Measurements from ENCODE around the gene ZNF277. TPM values are rescaled to one million over a fixed set of nuclear protein-coding genes. Genes with fewer than 3 reads are reported as not detected.
A peak's percentile ranks its signal among the peaks of the same experiment; 100 is the strongest.

ZNF277 gene
- total RNA-seq, 1 donor from 2014 or later, result 25.9 TPM

GRCh38 chr7:112361154-112361553, 154.7 kb downstream of the ZNF277 start:
- H3K4me1 Mint-ChIP-seq (ENCODE audit: low read depth), result peaks cover 14% of the 10 kb centered on the region
- DNase-seq (ENCODE audit: low spot score, unreplicated experiment), result no peak
- H3K27ac Mint-ChIP-seq, result no peak overlapping the region
- H3K9me3 Mint-ChIP-seq (ENCODE audit: low read depth), result peaks cover 6% of the 10 kb centered on the region
- H3K4me3 Mint-ChIP-seq (ENCODE audit: low read depth), result no peak overlapping the region
- no peak for TF ChIP-seq CTCF (IDR thresholded peaks at IDR 0.05; ENCODE audit: unreplicated experiment)
- H3K36me3 Mint-ChIP-seq (ENCODE audit: insufficient read depth), result no peaks in the 10 kb centered on the region
- no peaks in the 10 kb centered on the region for H3K27me3 Mint-ChIP-seq

DNA sequence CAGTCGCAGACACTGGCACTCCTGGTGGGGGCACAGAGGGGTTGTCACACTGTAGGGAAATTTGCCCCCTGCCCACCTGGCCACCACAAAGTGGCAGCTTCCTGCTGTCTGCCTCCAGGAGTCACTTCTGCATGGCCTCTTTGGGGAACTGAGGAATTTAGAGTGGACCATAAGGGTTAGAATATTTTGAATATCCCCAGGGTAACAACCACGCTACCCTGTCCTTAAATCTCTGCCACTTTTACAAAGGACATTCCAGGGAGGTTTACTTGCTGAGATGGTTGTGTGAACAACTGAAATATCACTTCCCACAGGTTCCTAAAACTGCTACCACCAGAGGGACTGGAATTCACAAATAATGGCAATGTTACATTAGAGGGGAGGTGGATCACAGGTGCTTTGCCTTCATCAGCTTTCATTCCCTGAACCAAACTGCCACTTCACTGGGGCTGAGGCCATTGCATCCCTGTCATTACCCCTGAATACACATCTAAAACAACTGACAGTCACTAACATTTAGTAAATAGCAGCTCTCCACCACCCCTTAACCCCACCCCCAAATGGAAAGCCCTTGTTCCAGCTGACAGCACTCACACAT, 155.7 kb downstream of the ZNF277 start:
- H3K27ac Mint-ChIP-seq, result peak overlapping the region; percentile 43
- H3K4me3 Mint-ChIP-seq (ENCODE audit: low read depth), result no peak overlapping the region
- TF ChIP-seq CTCF (IDR thresholded peaks at IDR 0.05; ENCODE audit: unreplicated experiment), result peak; percentile 14
- H3K9me3 Mint-ChIP-seq (ENCODE audit: low read depth), result peaks cover 6% of the 10 kb centered on the region
- no peak for DNase-seq (ENCODE audit: low spot score, unreplicated experiment)
- H3K27me3 Mint-ChIP-seq, result no peaks in the 10 kb centered on the region
- H3K4me1 Mint-ChIP-seq (ENCODE audit: low read depth), result peaks cover 14% of the 10 kb centered on the region
- H3K36me3 Mint-ChIP-seq (ENCODE audit: insufficient read depth), result no peaks in the 10 kb centered on the region

DNA sequence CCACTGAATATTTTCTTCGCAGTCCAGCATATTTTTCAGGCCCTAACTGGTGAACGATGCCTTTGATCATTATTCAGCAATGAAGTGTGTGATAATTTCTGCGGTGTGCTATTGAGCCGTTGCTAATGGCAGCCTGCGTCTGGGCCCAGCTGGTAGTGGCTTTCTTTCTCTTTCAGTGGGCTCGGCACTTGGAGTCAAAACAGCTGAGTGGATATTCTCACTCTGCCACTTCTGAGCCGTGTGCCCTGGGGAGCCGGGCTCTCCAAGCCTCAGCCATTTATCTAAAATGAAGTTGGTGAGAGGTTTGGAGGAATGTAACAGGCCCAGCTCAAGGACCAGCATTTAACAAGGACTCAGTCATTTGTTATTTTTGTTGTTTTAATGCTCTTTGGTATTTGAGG, 156.2 kb downstream of the ZNF277 start:
- DNase-seq (ENCODE audit: low spot score, unreplicated experiment), result no peak
- Mint-ChIP-seq H3K27me3 (no peaks in the 10 kb centered on the region), H3K4me1 (ENCODE audit: low read depth) (peaks cover 14% of the 10 kb centered on the region), H3K4me3 (ENCODE audit: low read depth) (no peak overlapping the region), H3K36me3 (ENCODE audit: insufficient read depth) (no peaks in the 10 kb centered on the region), H3K27ac (peak overlapping the region; percentile 5), H3K9me3 (ENCODE audit: low read depth) (peaks cover 6% of the 10 kb centered on the region)
- no peak for TF ChIP-seq CTCF (IDR thresholded peaks at IDR 0.05; ENCODE audit: unreplicated experiment)

DNA sequence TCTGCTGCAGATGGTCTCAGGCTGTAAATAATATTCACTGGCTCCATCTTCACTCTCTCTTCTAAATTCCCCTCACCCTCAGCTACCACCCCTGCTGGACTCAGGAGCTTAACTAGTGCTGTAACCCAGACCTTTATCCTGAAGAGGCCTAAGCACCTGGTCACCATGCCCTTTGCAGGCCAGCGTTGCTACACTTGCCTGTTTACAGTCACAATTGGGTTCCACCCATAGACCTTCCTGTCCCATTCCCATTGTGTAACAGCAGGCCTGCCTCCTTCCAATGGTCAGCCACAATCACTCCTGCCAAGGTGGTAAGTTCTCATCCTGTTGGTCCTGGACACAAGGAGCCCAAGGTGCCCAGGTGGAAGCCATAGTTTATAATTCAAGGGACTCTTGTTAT, 157.9 kb downstream of the ZNF277 start:
- no peaks in the 10 kb centered on the region for H3K27me3 Mint-ChIP-seq
- DNase-seq (ENCODE audit: low spot score, unreplicated experiment), result no peak
- H3K36me3 Mint-ChIP-seq (ENCODE audit: insufficient read depth), result no peaks in the 10 kb centered on the region
- no peak overlapping the region for H3K27ac Mint-ChIP-seq
- peaks cover 8% of the 10 kb centered on the region for H3K4me1 Mint-ChIP-seq (ENCODE audit: low read depth)
- no peak for TF ChIP-seq CTCF (IDR thresholded peaks at IDR 0.05; ENCODE audit: unreplicated experiment)
- H3K4me3 Mint-ChIP-seq (ENCODE audit: low read depth), result no peak overlapping the region
- peaks cover 6% of the 10 kb centered on the region for H3K9me3 Mint-ChIP-seq (ENCODE audit: low read depth)

GRCh38 chr7:112365551-112365950, 159.1 kb downstream of the ZNF277 start:
- H3K27ac Mint-ChIP-seq, result no peak overlapping the region
- H3K36me3 Mint-ChIP-seq (ENCODE audit: insufficient read depth), result no peaks in the 10 kb centered on the region
- peaks cover 8% of the 10 kb centered on the region for H3K4me1 Mint-ChIP-seq (ENCODE audit: low read depth)
- no peaks in the 10 kb centered on the region for H3K27me3 Mint-ChIP-seq
- no peak for TF ChIP-seq CTCF (IDR thresholded peaks at IDR 0.05; ENCODE audit: unreplicated experiment)
- H3K4me3 Mint-ChIP-seq (ENCODE audit: low read depth), result no peak overlapping the region
- DNase-seq (ENCODE audit: low spot score, unreplicated experiment), result no peak
- H3K9me3 Mint-ChIP-seq (ENCODE audit: low read depth), result no peaks in the 10 kb centered on the region

All from progenitor cell of endocrine pancreas (in vitro differentiated cells).